ENCODE results near the gene ERC1.
"Not testable (repeated sequence)": the region's sequence is repeated elsewhere in the genome, so short reads cannot be mapped to it uniquely, and the experiment has no call there.

ERC1 gene

DNA sequence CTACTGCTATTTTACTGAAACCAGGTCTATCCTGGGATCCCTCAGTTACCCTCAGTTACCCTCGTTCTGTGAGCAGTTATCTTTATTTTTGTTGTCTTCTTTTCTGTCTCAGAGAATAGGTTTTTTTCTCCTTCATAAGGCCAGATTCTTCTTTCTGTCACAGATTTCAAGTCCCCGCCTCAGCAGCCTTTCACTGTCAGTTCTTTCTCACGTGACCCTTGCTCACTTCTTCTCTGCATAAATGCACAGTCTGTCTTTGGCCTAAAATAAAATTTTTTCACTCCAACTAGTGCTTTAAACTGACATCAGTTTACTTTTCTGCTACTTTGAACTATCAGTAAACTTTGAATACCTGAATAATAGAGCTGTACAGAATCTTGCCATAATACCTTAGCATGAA, 299.7 kb downstream of the ERC1 start:
- DNase-seq (ENCODE audit: low read depth): no peak

GRCh38 chr12:1291601-1292332, 300.7 kb downstream of the ERC1 start:
- DNase-seq (ENCODE audit: low read depth): no peak

GRCh38 chr12:1293901-1294300, 302.9 kb downstream of the ERC1 start:
- DNase-seq (ENCODE audit: low read depth): no peak

GRCh38 chr12:1297206-1297605, 306.2 kb downstream of the ERC1 start:
- DNase-seq (ENCODE audit: low read depth): no peak

DNA sequence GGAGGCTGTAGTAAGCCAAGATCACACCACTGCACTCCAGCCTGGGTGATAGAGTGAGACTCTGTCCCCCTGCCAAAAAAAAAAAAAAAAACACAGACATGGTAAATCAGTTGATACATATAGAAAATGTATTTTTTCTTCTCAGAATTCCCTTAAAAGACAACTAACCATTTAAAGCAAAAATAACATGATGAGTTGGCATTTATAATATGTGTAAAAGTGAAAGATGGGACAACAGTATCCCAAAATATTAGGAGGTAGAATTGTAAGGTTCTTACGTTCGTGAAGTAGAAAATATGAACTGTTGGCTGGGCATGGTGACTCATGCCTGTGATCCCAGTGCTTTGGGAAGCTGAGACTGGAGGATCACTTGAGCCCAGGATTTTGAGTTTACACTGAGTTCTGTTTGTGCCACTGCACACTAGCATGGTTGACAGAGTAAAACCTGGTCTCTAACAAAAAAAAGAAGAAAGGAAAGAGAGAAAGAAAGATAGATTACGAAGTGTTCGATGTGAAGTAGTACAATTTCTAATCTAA, 306.7 kb downstream of the ERC1 start:
- no peak for DNase-seq (ENCODE audit: low read depth)

- no peak for DNase-seq (ENCODE audit: low read depth)
These were observed 309.4 kb downstream of the ERC1 start for GRCh38 chr12:1300460-1300859.

DNA sequence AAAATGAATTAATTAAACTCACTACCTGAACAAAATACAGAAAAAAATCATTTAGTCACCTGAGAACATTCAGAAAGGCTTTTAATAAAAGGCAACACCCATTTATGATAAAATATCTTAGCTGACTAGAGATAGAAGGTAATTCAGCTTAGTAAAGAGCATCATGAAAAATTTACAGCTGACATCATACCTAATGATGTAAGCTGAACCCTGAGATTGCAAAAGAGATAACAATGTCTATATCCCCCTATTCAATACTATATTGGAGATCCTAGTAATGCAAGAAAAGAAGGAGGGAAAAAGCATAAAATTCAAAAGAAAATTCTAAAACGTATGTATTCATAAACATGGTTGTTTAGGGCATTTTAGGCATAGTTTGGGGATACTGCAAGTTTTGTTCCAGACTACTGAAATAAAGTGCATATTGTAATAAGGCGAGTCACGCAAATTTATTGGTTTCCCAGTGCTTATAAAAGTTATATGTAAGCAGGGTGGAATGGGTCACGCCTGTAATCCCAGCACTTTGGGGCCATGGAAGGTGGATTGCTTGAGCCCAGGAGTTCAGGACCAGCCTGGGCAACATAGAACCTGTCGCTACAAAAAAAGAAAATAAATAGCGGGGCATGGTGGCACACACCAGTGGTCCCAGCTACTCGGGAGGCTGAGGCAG, 311.3 kb downstream of the ERC1 start:
- no peak for DNase-seq (ENCODE audit: low read depth)

GRCh38 chr12:1305063-1305434, 314.0 kb downstream of the ERC1 start:
- no peak for DNase-seq (ENCODE audit: low read depth)

DNA sequence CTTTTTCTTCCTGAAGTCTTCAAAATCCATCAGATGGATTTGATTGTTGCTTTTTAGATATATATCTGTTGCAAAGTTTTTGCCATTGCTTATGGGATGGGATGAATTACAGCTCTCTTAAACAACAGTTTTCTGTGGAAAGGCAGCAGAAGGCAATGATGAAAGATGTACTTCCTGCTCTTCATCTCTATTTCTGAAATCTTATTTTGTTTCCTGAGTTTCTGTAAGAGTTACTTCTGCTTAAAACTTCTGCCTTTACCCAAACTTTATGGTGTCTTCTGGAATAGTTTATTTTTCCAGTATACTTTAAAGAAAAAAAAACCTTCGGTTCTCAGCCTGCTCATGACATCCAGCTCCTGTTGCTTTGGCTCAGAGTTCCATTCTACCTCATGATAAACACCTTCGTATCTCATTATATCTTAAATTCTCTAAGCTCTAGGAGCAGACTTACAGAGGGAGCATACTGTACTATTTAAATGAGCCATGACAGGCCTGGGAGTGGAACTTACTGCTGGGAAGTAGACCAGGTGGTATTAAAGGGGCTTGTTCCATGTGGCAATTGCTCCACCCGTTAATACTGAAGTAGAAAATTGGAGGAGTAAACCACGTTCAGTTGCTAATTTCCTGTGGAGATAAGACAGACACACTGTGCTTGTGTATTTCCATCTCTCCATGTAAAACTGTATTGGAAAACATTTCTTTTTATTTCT, 314.9 kb downstream of the ERC1 start:
- no peak for DNase-seq (ENCODE audit: low read depth)

GRCh38 chr12:1306817-1307216, 315.8 kb downstream of the ERC1 start:
- DNase-seq (ENCODE audit: low read depth): no peak

GRCh38 chr12:1307796-1308195, 316.8 kb downstream of the ERC1 start:
- no peak for DNase-seq (ENCODE audit: low read depth)

- no peak for DNase-seq (ENCODE audit: low read depth)
These were observed 318.6 kb downstream of the ERC1 start for GRCh38 chr12:1309613-1310012.

GRCh38 chr12:1310653-1311052, 319.6 kb downstream of the ERC1 start:
- DNase-seq (ENCODE audit: low read depth): no peak

- no peak for DNase-seq (ENCODE audit: low read depth)
These were observed 320.1 kb downstream of the ERC1 start for GRCh38 chr12:1311145-1311544.

- DNase-seq (ENCODE audit: low read depth): no peak
These were observed 322.9 kb downstream of the ERC1 start for GRCh38 chr12:1313906-1314305.

GRCh38 chr12:1314523-1314922, 323.5 kb downstream of the ERC1 start:
- DNase-seq (ENCODE audit: low read depth): no peak

DNA sequence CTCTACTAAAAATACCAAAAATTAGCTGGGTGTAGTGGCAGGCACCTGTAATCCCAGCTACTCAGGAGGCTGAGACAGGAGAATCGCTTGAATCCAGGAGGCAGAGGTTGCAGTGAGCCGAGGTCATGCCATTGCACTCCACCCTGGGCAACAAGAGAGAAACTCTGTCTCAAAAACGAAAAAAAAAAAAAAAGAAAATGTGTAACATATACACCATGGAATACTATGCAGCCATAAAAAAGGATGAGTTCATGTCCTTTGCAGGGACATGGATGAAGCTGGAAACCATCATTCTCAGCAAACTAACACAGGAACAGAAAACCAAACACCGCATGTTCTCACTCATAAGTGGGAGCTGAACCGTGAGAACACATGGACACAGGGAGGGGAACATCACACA, 326.0 kb downstream of the ERC1 start:
- DNase-seq (ENCODE audit: low read depth): not testable (repeated sequence)

- DNase-seq (ENCODE audit: low read depth): no peak
These were observed 327.5 kb downstream of the ERC1 start for GRCh38 chr12:1318327-1319031.

DNA sequence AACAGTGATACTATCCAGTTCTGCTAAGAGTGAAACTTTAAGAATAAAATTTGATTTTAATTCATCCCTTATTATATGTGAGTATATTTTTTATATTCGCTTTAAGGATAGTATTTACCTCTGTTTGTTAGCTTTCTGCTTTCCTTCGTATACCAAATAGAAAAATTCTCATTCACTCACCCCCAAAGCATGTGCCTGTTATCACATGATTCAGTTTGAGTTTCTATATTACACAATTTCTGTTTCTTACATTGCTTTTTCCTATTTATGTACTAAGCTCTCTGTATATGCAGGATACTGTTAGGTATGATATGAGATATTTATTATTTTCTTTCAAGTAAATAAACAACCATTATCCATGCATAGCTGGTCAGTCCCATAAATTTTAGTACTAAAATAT, 328.2 kb downstream of the ERC1 start:
- DNase-seq (ENCODE audit: low read depth): no peak

DNA sequence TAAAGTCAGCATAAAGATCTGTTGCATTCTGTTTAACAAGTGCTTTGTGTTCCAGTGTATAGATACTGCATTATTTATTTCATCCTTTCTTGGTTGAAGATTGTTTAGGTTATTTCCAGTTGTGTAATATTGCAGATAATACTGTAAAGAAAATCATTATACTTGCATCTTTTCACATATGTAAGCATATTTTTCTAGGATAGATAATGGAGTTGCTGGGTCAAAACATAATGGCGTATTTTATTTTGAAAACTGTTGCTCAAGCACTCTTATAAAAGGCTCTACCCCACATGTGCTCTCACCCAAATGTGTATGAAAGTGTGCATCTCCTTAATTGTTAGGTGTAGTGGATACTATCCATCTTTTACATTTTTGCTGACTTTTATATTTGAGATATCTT, 329.0 kb downstream of the ERC1 start:
- no peak for DNase-seq (ENCODE audit: low read depth)

DNA sequence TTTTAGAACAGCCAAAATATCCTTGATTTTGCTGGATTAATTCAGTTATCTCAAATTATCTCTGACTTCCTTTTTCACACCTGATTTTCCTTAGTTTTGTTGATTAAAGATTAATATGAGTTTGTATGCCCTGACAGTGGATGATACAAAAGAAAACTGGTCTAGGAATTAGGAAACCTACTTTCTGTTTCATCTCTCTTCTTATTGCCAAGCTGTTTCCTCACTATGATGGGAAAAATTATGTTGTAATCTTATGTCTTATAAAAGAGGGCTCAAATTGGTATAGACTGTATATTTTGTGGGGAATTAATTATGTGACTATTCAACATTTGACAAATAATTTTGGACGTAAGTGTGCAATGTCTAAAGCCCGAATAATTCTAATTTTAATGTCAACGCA, 331.8 kb downstream of the ERC1 start:
- DNase-seq (ENCODE audit: low read depth): no peak

DNA sequence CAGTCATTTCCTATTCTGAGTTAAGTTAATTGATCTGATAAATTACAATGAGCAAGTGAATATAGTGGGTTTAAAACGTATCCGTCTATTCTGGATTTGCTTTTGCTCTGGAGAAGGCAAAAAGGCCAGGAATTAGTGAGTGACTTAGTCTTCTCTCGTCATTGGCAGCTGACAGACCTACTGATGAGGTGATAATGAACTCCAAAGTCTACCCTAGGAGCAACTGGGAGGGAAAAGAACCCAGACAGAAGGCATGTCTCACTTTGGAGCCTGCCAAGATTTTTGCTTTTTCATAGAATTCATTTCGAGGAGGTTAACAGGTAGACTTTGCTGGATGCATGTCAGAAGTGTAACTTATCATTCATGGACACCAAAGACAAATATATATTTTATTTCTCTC, 333.1 kb downstream of the ERC1 start:
- DNase-seq (ENCODE audit: low read depth): no peak

Data from stimulated activated CD8-positive, alpha-beta memory T cell treated with anti-CD3 and anti-CD28 coated beads, Interleukin-4, amount 100 ng/mL, for 24 hours (primary cell).